Cardiac muscle cell (in vitro differentiated cells and primary cell): ENCODE data around the gene PTPRT. TPM values are rescaled to one million over a fixed set of nuclear protein-coding genes. Genes with fewer than 3 reads are reported as not detected.

Source experiments
- DNase-seq, 2 donors: peaks; one replicate each; pipeline versions ENCODE4 v3.0.0 to v3.0.0-alpha.2; 2010 to 2017; ENCODE audit warnings: low read depth in 1 of 2, low spot score in 1 of 2
- H3K27ac ChIP-seq: fragments of 200-600 bp; sonication (generic); 2 replicates; pipeline ENCODE4 v1.5.1; 2016
- H3K27me3 ChIP-seq: fragments of 200-600 bp; sonication (generic); 2 replicates; pipeline ENCODE4 v1.6.0; 2016; ENCODE audit warnings: control low read depth
- H3K36me3 ChIP-seq: fragments of 200-600 bp; sonication (generic); 2 replicates; pipeline ENCODE4 v1.5.1; 2016; ENCODE audit warnings: control low read depth
- H3K4me1 ChIP-seq: fragments of 200-600 bp; sonication (generic); 2 replicates; pipeline ENCODE4 v1.8.1; 2017; ENCODE audit warnings: low read depth, mild to moderate bottlenecking, mixed run types
- H3K4me3 ChIP-seq: fragments of 200-600 bp; sonication (generic); 2 replicates; pipeline ENCODE4 v1.5.1; 2016; ENCODE audit warnings: mild to moderate bottlenecking
- H3K9me3 ChIP-seq: fragments of 200-600 bp; sonication (generic); 2 replicates; pipeline ENCODE4 v1.5.1; 2017; ENCODE audit warnings: low read depth, mild to moderate bottlenecking, control low read depth
- polyA plus RNA-seq: library from polyadenylated mRNA; unstranded; fragments of >200 nt; fragmentation: Nextera tagmentation; extraction: Ambion mirVana; gene quantifications from 2 replicates; pipeline ENCODE4 v1.2.1, GENCODE V29; 2016
- total RNA-seq: library from RNA; depleted of rRNA; stranded (reverse); fragments of >200 nt; gene quantifications from 2 replicates; pipeline ENCODE4 v1.2.3, GENCODE V29; 2016
- TF ChIP-seq, protein P1 (sequence below): IDR thresholded peaks from 2 replicates; pipeline ENCODE4 v1.5.1; 2012; ENCODE audit warnings: low read depth, mild to moderate bottlenecking, low read length

PTPRT gene
- total and polyA plus RNA-seq, 2 experiments from 2014 or later = 0.30 to 1.4 TPM

DNA sequence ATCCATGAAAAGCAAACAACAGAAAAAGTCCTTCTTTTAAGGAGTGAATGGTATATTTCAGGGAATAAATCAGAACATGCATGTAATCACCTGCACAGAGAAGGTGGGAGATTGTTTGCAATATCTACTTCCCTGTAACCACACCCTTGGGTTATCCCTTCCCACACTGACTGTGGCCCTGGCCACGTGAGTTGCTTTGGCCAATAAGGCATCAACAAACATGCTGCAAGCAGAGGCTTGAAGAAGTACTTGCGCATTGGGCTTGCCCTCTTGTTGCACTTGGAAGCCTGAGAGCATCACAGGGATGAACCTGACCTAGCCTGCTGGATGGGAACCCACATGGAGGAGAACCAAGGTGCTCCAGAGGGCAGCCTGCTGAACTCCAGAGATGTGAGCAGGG, 208.5 kb downstream of the PTPRT start:
- H3K27me3 ChIP-seq = no peaks in the 10 kb centered on the region
- TF ChIP-seq, protein P1, sequence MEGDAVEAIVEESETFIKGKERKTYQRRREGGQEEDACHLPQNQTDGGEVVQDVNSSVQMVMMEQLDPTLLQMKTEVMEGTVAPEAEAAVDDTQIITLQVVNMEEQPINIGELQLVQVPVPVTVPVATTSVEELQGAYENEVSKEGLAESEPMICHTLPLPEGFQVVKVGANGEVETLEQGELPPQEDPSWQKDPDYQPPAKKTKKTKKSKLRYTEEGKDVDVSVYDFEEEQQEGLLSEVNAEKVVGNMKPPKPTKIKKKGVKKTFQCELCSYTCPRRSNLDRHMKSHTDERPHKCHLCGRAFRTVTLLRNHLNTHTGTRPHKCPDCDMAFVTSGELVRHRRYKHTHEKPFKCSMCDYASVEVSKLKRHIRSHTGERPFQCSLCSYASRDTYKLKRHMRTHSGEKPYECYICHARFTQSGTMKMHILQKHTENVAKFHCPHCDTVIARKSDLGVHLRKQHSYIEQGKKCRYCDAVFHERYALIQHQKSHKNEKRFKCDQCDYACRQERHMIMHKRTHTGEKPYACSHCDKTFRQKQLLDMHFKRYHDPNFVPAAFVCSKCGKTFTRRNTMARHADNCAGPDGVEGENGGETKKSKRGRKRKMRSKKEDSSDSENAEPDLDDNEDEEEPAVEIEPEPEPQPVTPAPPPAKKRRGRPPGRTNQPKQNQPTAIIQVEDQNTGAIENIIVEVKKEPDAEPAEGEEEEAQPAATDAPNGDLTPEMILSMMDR = no peak
- H3K36me3 ChIP-seq = no peaks in the 10 kb centered on the region
- no peak overlapping the region for H3K4me3 ChIP-seq
- H3K27ac ChIP-seq = no peak overlapping the region
- DNase-seq = no peak
- H3K9me3 ChIP-seq = no peaks in the 10 kb centered on the region
- H3K4me1 ChIP-seq = no peaks in the 10 kb centered on the region

DNA sequence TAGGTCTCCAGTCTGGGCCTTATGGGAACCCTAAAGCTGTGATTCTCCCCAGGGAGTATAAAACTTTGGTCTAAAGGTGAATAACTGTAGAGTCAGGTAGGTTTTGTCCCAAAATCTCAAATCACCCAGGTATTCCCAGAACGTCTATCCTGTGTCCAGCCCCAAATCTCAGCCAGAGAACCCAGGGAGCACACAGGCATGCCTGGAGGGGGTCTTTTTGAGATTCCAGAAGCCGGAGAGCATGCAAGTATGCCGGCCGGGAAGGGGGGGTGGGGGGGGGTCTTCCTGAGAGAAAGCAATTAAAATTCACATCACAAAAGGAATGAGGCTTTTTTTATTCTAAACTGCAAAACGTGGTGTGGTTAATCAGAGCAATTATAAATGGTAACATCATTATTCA, 210.0 kb downstream of the PTPRT start:
- no peaks in the 10 kb centered on the region for H3K27me3 ChIP-seq
- no peak overlapping the region for H3K27ac ChIP-seq
- H3K36me3 ChIP-seq = no peaks in the 10 kb centered on the region
- H3K4me3 ChIP-seq = no peak overlapping the region
- no peak for DNase-seq
- H3K9me3 ChIP-seq = no peaks in the 10 kb centered on the region
- TF ChIP-seq, protein P1 = no peak
- H3K4me1 ChIP-seq = no peaks in the 10 kb centered on the region

DNA sequence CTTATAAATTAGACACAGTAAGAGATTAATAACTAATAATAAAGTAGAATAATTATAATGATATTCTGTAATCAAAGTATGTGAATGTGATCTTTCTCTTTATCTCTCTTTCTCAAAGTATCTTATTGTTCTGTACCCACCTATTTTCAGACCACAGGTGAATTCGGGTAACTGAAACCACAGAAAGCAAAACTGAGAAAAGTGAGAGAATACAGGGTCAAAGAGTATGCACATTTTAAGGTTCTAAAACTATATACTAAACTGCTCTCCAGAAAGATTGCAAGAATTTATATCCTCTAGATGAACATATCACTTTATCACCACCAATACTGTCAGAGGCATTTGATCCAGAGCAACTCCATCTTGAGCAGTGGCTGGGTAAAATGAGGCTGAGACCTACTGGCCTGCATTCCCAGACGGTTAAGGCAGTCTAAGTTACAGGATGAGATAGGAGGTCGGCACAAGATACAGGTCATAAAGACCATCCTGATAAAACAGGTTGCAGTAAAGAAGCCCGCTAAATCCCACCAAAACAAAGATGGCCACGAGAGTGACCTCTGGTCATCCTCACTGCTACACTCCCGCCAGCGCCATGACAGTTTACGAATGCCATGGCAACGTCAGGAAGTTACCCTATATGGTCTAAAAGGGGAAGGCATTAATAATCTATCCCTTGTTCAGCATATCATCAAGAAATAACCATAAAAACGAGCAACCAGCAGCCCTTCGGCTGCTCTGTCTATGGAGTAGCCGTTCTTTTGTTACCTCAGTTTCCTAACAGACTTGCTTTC, 211.3 kb downstream of the PTPRT start:
- TF ChIP-seq, protein P1 = no peak
- Histone ChIP-seq H3K27me3 (no peaks in the 10 kb centered on the region), H3K4me3 (no peak overlapping the region), H3K9me3 (no peaks in the 10 kb centered on the region), H3K27ac (no peak overlapping the region), H3K36me3 (no peaks in the 10 kb centered on the region), H3K4me1 (no peaks in the 10 kb centered on the region)
- DNase-seq = no peak

DNA sequence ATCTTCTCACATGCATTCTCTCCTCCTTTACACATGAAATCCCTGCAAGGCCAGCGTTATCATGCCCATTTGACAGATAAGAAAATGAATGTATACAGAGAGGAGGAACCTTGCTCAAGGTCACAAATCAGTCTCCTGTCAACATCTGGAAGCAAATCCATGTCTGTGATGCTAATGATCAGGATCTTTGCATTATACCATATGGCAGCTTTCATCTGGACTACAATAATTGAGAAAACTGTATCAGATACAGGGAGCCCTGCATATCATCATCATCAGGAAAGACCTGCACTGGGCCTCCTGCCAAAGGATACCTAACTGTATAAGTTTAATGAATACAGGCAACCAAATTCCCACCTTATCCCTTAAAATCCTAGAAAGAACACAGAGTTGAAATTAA, 213.7 kb downstream of the PTPRT start:
- no peak overlapping the region for H3K27ac ChIP-seq
- H3K27me3 ChIP-seq = no peaks in the 10 kb centered on the region
- H3K4me1 ChIP-seq = no peaks in the 10 kb centered on the region
- no peaks in the 10 kb centered on the region for H3K9me3 ChIP-seq
- TF ChIP-seq, protein P1 = no peak
- no peak for DNase-seq
- H3K4me3 ChIP-seq = no peak overlapping the region
- no peaks in the 10 kb centered on the region for H3K36me3 ChIP-seq

DNA sequence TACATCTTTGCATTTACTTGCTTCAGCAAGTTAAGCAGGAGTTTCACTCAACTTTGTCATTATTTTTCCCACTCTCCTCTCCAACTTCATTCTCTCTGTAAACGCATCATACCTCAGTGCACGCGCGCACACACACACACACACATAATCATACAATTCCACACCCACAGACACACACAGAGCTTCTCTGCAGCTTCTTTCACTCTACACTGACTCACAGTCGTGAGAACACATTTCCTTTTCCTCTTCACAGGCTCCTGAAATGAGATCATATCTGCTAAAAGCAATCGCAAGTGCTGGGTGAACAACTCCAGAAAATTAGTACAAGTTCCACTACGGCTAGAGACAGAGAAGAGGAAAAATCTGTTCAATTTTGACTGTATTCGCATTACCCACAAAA, 215.4 kb downstream of the PTPRT start:
- H3K27me3 ChIP-seq = no peaks in the 10 kb centered on the region
- no peak for DNase-seq
- TF ChIP-seq, protein P1 = no peak
- no peak overlapping the region for H3K27ac ChIP-seq
- H3K36me3 ChIP-seq = no peaks in the 10 kb centered on the region
- H3K9me3 ChIP-seq = no peaks in the 10 kb centered on the region
- no peak overlapping the region for H3K4me3 ChIP-seq
- H3K4me1 ChIP-seq = no peaks in the 10 kb centered on the region
